RCC 7860 (cell line): ENCODE data around the gene WDR64.
"Not testable (repeated sequence)": the region's sequence is repeated elsewhere in the genome, so short reads cannot be mapped to it uniquely, and the experiment has no call there.

Experiments used
- DNase-seq: peaks from one replicate; pipeline ENCODE4 v3.0.0-alpha.2; 2015; ENCODE audit warnings: low spot score
- FAIRE-seq: peaks from 2 replicates; lab custom pipeline; 2012; peaks lifted over from hg19 to GRCh38; lab: Jason Lieb, UNC

Gene WDR64

DNA sequence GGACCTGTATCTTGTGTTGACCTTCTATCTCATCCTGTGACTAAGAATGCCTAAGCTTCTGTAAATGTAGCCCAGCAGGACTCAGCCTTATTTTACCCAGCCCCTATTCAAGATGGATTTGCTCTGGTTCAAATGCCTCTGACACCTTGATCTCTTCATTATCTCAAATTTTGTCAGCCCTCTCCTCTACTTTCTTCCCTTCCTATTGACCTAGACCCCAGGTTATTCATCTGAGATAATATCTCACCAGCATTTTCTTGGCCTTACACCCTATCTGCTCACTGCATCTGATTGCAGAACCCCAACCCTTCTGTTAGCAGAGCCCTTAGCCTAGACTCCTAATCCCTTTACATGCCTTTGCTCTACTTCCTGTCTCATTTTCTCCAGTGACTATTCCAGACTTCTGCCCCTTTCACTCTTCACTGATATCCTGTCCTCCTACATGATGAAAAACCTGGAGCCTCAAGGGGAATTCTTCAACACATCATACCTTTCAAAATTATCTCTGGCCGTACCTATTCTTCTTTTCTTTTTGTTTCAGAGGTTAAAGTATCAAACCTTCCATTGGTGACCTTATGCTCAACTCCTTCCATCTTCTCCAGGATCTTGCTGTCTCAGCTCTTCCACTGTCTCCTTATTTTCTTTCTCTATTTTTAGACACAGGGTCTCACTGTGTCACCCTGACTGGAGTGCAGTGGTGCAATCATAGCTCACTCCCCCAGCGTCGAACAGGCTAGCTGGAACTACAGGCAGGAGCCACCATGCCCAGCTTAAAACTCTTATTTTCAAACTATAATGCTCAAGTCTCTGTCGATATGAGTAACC is 44.9 kb downstream of the WDR64 start:
- DNase-seq (no peak), FAIRE-seq (no peak)

DNA sequence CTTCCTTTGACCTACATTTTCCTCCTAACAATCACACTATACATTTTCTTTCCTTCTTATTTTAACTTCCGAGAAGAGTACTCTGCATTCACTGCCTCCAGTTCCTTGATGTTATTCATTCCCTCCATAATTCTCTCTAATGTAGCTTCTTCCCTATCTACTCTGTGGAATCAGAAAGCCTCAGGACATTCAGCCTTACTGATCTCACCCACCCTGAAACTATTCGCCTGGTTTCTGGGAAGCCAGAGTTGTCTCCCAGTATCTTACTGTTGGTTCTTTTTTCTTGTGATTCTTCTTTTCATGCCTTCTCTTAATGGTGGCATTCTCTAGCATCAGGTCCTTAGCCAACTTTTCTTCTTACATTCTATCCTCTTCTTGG is 45.5 kb downstream of the WDR64 start:
- DNase-seq (no peak), FAIRE-seq (no peak)

DNA sequence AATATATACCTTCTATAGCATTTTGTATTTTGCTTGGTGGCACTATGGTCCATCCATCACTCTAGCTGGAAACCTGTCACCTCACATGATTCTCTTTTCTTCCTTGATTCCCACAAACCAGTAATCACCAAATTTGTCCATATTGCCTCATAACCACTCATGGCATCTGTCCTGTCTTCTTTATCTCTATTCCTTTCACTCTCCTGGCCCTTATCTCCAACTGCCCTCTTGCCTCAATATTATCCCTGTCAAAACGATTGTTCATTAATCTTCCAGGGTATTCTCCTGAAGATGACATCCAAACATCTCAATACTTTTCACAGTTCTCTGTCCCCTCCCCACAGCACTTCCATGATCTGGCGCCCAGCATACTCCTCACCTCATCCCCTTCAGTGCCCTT is 46.1 kb downstream of the WDR64 start:
- DNase-seq (no peak), FAIRE-seq (no peak)

DNA sequence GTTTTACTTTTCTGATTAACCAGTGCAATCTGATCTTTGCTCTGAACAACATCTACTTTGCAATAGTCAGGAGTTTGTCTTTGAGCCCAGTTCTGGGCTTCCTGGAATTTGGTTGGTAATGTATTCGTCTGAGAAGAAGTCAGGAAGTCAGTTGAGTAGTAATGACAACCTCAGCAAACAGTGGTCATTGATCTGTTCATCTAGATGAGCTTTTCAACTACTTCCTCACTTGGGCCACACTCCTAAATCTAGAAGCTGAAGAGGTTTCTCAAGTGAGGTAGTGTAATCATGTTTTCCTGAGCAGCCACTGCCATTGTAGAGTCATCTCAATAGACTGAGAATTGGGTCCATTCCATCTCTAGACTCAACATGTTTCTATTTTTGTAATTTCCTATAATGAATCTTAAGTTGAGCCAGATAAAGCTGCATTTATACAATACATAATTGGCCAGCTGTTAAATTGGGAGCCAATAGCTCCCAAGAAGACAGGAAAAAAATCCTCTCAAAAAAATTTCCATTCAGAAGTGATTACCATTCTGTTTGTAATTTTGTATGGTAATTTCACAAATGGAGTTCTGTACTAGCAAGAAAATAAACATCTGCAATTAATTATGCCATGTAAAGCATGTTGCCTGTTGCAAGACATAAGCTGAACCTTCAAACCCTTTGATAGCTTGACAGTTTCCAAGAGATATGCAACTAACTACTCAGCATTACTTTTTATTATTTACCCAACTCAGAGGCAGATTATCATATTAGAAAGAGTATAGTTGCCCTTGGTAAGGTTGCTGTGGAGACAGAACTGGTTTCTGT is 49.6 kb downstream of the WDR64 start:
- FAIRE-seq (no peak), DNase-seq (no peak)

DNA sequence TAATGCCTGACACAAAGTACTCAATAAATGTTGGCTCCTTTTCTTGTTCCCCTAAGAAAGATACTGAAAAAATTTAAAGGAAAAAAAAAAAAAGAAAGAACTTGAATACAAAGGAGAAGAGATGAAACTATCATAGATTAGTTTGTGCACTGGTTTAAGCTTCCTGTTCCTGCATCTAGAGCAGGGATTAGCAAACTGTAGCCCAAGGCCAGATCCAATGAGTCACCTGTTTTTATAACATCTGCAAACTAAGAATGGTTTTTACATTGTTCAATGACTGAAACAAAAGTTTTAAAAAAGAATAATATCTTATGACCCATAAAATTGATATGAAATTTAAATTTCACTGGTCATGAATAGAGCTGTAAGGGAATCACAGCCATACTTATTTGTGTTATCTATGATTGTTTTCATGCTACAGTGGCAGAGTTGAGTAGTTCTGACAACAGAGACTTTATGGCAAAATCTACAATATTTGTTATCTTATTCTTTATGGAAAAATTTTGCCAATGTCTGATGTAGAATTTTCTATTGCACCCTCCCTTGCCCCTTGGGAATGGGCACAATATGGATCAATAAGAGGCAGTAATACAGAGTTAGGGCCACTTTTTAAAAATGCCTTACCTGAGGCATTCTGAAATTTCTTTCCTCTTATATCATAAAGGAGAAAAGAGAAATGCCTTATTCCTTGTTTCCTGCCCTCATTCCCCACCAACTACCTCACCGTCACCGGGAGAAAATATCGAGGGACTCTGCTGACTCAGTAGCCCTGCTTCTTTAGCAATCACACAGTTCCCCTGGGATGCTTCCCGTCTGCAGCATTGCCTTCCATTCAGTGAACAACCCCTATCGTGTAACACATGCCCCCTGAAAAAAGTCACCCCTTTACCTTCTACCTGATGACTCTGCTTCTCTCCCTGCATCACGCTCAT is 50.6 kb downstream of the WDR64 start:
- DNase-seq (no peak), FAIRE-seq (no peak)

DNA sequence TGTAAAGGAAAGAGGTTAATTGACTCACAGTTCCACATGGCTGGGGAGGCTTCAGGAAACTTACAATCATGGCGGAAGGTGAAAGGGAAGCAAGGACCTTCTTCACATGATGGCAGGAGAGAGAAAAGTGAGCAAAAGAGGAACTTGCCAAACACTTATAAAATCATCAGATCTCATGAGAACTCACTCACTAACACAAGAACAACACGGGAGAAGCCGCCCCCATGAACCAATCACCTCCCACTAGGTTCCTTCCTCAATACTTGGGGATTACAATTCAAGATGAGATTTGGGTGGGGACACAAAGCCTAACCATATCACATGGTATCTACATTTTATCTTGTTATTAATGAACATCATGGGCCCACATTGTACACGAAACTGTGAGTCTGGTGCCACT is 51.7 kb downstream of the WDR64 start:
- not testable (repeated sequence) for FAIRE-seq, DNase-seq

DNA sequence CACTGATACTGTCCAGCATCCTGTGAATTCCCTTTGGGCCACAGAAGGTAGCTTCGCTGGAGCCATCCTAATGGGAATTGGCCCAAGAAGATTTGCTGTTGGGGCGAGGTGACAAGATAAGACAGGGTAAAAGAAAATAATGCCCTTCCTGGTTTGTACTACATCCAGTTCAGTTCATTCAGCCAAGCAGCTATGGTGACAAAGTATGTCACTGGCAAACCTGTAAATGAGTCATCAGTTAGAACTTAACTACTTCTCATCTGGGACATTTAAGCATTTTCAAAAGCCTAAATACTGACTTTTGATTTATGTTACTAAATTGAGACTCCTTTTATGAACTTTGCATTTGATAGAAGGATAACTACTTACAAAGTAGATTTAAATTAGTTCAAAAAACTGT is 54.2 kb downstream of the WDR64 start:
- peak; percentile 85 for FAIRE-seq
- DNase-seq, result peak; percentile 57

DNA sequence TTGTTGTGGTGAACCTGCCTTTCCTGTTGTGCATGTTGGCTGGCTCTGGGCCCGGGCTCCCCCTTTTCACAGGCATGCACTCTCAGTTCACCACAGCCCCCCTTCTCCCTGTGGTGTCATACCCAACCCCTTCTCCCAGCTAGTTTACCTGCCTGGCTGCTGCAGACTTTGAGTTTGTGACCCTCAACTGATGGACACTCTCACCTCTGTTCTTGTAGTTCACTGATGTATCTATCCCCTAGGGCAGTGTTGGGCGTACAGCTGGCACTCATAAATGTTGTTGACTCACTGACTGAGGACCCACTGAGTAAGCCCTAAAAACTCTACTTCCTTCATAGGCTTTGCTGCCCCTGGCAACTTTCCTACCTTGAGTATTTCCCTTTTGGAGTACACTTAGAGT is 54.9 kb downstream of the WDR64 start:
- DNase-seq (peak; percentile 25), FAIRE-seq (no peak)

DNA sequence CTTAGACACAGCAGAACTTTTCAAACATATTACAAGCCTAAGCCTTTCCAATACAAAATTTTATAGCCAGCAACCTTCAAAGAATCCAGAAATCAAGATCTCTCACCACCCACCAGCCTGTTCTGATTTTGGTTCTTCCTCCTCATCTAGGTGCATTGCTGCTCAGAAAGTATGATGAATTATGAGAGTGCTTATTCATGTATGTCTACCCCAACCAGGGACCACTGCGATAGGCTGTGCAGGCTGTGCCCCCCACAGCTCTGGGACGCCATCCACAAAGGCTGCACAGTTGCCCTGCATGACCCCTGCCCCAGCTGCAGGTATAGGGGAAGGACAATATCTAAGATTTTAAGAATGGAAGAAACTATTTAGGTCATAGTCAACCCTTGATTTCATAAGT is 55.4 kb downstream of the WDR64 start:
- DNase-seq (no peak), FAIRE-seq (no peak)

DNA sequence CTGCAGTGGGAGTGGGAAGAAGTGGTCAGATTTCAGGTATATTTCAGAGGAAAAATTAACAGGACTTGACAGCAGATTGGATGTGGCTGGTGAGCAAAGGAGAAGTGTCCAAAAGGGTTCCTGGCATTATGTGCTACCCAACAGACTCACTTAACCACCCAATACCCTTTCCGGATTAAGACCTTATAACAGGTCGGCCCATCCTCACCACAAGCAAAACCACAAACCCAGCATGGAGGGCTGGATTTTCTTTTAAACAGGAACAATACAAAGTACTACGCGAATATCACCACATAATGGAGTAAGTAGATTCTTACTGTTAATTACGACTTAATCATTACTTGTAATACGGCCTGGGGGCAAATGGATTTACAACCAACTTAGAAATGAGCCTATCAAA is 59.2 kb downstream of the WDR64 start:
- no peak for FAIRE-seq

DNA sequence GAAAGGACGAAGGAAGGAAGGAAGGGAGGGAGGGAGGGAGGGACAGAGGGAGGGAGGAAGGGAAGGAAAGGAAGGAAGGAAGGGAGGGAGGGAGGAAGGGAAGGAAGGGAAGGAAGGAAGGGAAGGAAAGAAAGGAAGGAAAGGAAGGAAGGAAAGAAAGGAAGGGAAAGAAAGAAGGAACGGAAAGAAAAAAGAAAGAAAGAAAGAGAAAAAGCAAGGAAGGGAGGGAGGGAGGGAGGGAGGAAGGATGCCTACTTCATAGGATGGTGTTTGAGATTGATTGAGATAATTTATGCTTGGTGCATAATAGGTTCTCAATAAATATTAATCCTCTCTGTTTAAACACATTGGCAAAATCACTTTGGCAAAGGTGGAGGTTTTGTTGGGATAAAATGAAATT is 61.2 kb downstream of the WDR64 start:
- no peak for FAIRE-seq

More for the DNA sequence above, 59.2 kb downstream of the WDR64 start:
- no peak for DNase-seq

DNA sequence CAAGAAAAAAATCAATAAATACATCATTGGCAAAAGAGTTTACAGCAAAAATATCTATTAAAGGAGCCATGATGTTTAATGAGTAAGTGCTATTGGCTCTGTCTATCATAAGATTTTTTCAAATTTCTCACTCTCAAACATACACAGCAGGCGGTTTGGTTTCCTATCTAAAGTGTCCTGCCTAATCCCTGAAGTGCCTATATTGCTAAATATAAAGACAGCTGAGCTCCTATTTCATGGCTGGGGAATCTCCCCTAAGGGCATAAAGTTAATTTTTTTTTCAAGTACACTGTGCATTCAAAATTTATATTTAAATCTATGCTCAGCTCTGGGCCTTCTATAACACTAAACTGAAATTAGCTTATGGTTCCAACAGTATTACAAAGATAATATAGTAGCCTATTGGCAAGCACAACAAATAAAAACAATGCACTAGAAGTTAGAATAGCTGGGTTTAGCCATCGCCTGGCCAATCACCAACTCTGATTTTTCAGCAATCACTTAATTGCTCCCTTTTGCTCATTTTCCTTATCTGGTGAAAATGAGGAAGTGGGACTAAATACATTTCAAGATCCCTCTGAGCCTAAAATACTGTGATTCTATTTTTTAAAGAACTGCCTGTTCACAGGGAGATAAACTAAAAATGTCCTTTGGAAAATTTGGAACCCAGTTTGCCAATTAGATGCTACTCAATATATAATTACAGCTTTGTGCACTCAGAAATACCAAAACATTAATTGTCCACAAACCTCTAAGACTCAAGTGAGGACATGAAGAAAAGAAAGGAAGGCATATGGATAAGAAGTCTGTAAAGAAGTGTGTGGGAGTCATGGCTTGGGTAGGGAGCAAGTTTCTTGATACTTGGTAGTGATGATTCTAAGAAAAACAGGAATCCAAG is 62.5 kb downstream of the WDR64 start:
- DNase-seq (no peak), FAIRE-seq (no peak)

More for the DNA sequence above, 61.2 kb downstream of the WDR64 start:
- no peak for DNase-seq

DNA sequence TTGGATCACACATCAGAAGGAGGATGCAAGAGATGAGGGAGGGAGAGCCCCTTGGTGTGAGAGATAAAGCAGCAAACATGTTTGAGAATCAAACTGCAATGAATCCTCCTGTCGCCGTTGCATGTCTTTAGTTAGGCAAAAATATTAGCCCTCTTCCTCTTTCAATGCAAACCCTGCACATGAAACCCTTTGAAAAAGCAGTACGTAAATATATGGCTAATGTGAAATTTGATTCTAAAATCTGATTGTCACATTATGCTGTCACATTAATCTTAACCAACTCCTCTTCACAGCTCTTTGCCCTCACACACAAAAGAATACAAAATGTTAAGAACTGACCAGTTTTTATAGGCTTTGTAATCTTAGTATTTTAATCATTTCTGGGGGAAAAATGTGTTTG is 63.4 kb downstream of the WDR64 start:
- DNase-seq (no peak), FAIRE-seq (no peak)

DNA sequence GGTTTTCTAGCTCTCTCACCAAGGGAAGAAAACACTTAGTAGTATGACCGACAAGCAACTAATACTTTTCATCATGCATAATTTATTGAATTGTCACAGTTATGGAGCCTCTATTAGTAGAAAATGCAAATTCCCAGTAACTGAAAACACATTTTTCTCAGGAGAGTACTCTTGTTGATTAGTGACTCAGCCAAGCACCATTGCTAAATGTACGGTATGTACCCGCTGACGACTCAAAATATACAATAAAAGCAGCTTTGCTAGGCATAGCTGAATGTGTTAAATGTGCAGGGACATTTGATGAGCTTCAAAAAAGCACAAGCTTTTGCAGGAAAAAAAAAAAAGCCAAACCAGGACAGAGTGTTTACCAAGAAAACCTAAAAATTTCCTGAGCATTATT is 63.9 kb downstream of the WDR64 start:
- no peak for FAIRE-seq

DNA sequence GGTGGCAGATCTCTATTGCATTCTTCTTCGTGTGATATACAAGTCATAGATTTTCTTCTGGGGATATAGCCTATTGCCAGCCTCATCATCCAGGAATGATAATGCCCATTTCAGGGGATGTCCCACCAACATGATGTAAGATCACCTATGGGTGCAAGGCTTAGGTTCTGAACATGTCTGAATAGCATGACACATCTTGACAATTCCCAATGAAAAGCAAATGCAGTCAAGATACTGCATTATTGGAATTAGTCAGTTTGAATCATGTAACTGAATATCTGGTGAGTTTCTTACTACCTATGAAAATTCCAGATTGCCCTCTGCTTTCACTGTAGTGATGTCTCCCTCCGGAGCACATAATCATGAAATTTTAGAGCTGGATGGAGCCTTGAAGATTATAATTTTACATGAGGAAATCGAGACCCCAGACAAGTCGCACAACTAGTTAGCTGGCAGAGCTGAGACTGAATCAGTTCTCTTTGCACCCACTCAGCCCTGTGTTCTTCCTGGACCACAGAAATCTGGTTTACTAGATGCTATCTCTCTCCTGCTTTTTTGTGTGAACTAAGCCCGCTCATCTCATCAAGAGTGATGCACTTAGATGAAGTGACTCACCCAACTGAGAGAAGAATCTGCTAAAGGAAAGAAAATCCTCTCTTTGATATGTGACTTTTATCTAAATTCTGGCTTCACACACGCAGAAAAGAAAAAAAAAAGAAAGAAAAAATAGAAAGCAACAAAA is 65.0 kb downstream of the WDR64 start:
- no peak for FAIRE-seq
- no peak for DNase-seq

More for the DNA sequence above, 63.9 kb downstream of the WDR64 start:
- no peak for DNase-seq

DNA sequence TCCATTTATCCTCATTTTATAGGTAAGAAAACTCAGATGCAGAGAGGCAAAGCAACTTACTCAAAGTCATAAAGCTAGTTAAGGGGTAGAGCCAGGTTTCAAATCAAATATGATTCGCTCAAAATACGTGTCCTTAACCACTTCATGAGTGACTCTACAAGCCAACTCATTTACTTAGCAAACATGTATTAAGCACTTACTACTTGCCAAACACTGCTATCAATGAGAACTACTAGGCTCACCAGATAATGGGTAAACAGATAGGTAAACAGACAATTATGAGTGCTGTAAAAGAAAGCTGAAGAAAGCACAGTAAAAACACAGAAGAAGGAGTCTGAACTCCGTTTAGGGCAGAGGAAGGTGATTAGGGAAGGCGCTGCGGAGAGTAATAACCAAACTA is 65.9 kb downstream of the WDR64 start:
- FAIRE-seq, result no peak
- DNase-seq, result no peak

DNA sequence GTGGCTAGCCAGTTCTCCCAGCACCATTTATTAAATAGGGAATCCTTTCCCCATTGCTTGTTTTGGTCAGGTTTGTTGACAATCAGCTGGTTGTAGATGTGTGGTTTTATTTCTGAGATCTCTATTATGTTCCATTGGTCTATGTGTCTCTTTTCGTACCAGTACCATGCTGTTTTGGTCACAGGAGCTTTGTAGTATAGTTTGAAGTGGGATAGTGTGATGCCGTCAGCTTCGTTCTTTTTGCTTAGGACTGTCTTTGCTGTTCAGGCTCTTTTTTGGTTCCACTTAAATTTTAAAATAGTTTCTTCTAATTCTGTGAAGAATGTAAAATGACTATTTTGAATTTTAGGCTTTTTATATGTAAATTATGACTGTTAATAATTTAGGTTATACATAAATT is 68.9 kb downstream of the WDR64 start:
- DNase-seq (no peak), FAIRE-seq (no peak)

DNA sequence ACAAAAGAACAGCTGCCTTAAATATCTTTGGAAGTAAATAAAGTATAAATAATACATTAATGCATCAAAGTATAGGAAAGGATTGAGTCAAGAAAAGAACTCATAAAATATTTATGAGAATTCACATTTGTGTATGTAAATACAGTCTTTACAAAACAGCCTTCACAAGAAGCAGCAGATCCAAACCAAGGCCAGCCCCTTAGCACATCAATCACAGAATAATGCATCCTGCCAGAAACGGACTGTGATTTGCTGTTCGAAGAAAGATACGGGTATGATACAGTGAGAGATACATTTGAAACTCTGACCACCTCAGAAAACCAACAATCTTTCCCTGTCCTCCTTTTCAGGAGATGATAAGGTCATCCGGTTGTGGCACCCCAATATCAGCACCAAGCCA is 70.9 kb downstream of the WDR64 start:
- DNase-seq, result no peak
- no peak for FAIRE-seq

DNA sequence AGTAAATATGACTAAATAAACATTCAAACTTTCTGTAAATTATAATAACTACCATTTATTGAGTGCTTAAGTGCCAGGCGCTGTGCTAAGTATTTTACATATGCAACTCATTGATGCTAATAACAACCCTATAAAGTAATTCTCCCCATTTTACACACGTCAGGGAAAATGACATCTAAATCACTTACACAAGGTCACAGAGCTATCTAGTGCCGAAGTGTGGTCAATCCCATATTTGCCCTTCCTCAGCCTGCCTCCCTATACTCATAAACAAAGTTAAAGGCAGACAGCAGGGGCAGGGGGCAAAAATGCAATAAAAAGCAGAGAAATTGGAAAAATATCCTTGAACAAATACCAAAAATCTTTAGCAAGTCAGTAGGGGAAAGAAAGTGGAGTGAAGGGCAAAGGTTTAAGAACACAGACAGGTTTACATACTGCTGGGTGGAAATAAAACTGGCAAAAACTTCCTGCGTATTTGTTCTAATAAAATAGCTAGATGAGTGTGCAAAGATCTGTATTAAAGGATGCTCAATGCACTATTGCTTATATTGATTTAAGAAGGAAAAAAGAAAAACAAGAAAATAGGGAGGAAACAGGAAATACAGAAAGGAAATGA is 72.8 kb downstream of the WDR64 start:
- FAIRE-seq (no peak), DNase-seq (no peak)
